Stimulated activated CD8-positive, alpha-beta memory T cell treated with anti-CD3 and anti-CD28 coated beads, Interleukin-4, amount 100 ng/mL, for 4 hours (primary cell): ENCODE data around the gene HOXA9.

Source experiments
- DNase-seq, 2 donors: peaks; one replicate each; pipeline ENCODE4 v3.0.0-alpha.2; 2020; ENCODE audit warnings: low read depth in 2 of 2, low spot score in 1 of 2

HOXA9 gene

DNA sequence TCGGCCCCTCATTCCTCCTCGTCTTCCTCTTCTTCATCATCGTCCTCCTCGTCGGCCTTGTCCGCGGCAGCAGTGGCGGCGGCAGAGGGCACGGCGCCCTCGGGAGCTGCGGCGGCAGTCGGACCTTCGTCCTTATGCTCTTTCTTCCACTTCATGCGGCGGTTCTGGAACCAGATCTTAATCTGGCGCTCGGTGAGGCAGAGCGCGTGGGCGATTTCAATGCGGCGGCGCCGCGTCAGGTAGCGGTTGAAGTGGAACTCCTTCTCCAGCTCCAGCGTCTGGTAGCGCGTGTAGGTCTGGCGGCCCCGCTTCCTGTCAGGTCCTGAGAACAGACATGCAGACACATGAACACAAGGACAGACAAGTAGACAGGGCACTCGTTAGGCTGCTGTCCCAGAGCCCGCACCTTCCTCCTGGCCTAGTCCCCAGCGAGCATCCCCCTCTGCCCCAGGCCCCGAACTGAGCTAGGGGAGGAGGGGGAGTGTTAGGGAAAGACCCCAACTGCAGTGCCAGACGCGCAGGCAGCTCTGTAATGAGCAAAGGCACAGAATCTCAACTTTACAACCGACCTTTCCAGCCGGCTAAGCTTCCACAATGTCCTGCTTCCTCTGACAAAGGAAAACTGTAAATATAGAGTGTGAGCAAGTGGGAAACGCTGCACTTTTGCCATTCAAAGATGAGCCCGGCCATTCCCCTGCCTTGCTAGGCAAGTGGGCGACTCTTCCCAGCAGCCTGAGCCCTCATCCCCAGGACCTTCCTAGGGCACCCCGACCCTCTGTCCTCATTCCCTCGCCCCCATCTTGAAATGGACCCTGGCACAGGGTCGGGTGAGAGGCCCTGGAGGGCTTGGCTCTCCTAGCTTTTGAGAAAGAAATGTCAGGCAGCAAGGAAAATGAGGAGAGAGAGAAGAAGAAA is 10.2 kb downstream of the HOXA9 start:
- no peak for DNase-seq

DNA sequence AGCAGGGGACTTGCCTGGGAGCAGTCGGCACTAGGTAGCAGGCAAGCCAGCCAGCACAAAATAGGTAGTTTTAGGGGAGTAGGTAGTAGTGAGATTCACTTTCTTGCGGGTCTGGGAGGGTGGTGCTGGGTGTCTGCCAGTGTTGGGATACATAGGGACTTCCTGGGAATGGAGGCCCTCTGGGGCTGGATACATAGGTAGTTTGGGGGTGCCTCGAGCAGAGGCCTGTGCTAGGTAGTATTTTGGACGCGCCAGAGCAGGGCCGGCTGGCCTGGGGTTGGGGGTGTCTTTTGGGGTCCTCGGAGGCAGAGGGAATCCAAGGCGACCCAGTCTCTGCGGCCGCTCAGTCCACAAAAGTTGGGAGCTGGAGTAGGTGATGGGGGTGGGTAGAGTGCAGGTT is 11.0 kb downstream of the HOXA9 start:
- DNase-seq = no peak

DNA sequence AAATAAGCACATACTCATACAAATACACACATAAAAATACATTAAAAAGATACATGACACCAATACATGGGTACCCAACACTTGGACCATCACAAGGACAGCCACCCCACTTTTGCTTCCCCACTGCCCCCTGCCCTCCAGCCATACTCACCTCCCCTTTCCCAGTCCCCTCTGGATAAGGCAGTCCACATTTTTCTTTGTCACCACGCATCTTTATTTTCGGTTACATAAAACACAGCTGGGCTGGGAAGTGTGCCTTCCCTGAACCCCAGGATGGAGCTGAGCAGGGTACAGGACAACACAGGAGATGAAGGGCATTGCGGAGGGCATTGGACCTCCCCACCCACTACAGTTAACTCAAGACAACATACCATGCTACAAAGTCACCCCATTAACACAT is 11.8 kb downstream of the HOXA9 start:
- no peak for DNase-seq

DNA sequence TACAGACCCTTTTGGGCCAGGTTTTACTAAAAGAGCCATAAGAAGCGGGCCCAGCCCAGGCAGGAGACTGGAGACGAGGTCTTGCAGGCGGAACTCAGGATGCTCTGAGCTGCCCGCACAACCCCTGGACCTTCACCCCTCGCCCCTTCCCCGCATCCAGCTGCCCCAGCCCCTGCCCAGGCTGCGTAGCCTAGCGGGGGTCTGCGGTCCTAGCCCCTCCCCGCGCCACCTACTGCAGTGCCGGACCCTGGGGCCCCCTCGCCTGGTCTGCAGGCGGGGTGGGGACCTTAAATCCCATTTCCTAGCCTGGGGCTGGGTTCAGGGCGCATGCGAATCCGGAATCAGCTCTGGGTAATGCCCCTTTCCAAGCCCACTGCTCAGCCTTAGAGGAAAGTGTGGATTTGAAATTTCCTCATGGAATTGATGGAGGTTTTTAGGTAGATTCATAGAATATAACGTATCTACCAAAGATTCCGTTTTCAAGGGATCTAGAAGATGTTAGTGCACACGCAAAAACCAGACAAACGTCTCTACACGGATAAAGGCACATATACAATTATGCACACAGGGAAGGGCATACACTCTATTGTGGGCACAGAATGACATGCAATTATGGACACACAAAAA is 12.4 kb downstream of the HOXA9 start:
- no peak for DNase-seq

DNA sequence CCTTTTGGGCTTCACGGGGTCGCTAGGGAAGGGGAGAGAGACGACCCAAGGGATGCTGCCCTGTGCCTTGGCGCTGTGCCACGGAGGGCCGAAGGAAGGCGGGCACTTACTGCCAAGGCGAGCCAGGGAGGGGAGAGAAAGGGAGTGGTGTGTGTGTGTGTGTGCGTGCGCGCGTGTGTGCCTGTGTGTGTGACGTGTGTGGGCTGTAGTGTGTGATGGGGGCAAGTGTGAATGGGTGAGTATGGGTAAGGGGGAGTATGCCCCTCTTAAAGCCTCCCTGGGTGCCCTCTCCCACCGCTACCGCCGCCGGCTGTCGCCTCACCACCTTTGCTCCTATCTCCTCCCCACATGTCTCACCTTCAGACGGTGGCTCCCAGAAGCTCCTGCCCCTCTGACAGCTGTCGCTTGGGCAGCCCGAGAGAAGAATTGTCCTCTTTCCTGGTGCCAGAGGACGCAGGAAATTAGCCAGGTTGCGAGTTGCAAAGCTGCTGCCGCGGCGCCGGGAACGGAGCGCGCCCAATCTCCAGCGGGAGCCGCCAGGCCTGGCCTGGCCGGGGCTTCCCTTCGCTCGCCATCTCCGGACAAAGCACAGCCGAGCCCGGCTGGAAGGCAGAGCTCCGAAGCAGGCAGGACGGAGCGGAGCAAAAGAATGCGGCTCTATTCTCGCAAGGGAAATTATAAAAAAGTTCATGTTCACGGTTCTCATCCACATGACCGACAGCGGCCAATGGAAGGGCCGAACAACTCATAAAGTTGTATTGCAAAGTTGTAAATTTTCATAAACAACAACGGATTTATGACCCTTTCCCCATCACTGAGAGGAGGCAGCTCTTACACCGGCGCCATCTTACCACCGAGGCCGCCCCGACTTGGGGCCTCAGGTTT is 13.2 kb downstream of the HOXA9 start, which contains the start of gene HOXA3:
Gene HOXA3, minus strand, starts transcription at position 653 of the 885 bp plus-strand sequence. CDS start 41,943 bp downstream, outside the sequence.
- DNase-seq = no peak

DNA sequence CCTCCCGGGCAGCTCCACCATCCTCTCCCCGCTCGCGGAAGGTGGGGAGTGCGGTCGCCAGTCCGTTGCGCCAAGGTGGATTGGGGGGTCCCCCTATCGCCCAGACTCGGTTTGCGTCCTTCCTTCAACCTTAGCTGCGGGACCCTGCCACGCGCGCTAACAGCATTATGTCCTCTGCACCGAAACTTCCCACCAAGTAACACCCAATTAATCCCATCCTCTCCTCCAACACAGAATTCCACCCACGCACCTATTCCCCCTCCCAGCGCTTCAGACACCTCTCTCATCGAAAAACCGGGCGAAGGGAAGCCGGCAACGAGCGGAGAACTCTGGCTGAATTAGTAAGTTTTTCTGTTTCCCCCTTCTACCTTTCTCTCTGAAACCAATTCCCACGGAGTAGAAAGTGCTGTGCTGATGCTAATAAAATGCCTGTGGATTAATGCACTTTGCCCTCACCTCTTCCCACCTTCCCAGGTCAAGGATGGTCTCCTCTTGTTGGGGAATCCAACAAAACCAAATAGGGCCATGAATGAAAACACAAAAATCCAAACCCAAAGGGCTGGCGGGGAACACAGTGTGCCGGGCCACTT is 13.9 kb downstream of the HOXA9 start:
- DNase-seq = no peak

DNA sequence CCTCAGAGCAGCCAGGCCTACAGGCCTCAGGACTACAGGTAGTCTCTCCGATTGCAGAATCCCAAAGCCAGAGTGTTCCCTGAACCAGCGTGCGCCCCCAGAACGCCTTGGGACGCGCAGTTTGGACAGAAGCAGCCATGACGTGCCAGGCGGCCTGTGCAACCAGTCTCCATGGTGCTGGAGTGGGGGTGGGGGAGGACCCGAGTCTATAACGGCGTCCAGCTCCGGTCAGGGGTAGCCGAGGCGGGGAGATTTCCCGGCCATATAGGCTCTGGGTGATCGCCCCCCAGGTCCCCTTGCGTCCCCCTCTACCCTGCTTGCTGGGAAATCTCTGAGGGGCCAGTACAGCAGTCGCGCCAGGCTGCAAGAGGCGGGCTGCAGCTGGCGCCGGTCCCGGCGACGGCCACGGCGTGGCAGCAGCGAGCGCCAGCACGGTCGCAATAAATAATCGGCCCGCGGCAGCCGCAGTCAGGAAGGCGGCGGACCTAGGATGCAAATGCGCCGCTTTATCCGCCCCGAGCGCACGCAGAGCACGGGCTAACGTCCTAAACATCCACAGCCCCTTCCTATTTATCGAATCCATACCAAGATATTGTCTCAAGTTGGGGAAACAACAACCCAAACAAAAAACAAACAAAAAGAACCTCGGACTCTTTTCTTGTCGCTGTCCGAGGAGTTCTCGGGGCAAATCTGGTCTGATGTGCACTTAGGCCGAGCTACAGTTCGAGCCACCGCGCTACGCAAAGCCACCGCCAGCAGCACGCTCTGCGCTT is 14.6 kb downstream of the HOXA9 start:
- no peak for DNase-seq

DNA sequence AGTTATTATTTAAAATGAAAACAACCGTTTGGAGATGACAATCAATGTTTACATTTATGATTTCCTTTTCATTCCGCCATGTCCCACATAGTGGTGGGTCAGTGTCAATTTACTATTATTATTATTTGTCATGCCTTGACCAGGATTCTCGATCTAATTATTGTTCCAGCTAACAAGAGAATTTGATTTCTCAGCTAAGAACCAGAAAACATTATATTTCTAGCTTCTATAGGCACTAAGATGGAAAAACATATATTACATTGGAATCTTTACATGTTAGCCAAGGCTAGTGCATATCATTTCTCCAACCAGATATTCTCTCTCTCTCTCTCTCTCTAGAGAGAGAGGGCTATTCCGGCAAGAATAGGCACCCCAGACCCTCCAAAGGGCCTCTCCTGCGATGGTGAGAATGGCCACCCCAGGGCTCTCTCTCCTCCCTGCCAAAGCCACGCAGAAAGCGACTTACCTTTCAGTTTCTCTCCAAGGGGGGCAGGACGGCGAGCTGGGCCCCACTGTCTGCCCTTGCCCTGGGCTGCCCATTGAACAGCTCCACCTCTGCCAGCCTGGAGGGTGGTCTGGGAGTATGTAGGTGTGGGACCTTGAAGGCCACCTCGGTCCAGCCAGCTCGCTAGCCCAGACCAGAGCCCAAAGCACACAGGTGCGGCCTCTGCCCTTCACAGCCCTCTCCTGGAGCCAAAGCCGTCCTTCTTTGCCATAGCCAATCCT is 15.3 kb downstream of the HOXA9 start:
- DNase-seq = no peak

DNA sequence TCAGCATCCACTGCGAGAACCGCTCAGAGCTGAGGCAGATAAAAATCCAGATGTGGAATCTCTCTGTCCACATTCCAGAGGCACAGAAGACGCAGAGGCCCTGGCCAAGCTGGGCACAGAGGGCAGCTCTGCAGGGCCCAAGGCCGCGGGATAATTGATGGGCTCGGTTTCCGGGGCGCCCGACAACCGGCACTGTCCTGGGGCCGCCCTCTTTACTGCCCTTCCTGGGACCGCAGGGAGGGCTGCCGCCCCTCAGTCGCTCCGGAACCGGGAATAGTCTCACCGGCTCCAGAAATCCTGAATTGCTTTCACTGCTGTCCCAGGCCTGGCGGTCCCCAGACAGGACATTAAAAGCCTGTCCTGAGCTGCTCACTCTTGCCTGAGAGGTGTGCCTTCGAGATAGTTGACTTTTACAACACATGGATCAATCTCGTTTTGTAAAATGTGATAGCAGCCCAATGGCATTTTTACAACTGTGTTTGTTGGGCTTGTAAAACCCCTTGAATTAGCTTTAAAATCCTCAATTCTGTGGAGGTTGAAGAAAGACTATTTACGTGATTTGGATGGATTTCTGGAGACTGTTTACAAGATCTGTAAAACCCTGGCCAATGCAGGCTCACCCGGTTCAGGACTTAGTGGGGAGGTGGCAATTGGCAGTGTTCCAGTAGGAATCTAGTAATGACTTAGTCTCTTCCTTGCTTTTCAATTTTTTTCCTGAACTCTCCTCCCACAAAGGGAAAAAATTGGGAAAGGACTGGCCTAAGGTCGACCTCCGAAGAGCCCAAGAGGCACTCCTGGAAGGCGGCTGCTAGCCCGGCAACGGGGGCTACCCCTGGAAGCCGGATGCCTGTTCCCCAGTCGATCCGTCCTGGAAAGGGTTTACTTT is 16.3 kb downstream of the HOXA9 start:
- DNase-seq = no peak

DNA sequence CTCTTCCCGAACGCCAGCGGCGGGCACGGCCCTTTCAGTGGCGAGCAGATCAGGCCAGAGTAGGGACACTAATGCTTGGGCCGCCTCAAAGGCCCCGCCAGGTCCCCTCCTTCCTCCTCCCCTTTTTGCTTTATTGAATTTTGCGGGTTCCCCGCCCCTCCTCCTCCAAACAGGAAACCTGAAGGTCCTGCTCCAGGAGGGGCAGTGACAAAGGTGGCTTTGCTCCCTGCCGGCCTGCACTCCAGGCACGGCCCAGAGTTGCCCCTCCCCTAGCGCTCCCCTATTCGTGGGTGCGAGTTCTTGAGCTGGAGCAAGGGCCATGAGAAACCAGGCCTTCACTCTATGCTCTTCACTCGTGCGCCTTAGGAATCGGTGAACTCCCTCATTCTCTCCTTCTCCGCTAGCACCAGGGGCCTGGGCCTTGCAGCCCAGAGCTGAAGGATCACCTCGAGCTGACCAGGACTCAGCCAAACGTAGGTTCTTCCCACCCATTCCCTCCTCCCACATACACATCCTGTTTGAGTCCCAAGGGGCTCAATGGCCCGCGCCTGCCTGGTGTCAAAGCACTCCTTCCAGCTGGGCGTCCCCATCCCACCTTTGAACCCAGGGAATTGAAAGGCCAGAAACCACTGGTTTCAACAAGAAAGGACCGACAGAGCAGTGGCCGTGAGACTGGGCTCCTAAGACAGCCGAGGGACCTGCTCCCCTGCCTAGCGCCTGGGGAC is 17.1 kb downstream of the HOXA9 start:
- no peak for DNase-seq

DNA sequence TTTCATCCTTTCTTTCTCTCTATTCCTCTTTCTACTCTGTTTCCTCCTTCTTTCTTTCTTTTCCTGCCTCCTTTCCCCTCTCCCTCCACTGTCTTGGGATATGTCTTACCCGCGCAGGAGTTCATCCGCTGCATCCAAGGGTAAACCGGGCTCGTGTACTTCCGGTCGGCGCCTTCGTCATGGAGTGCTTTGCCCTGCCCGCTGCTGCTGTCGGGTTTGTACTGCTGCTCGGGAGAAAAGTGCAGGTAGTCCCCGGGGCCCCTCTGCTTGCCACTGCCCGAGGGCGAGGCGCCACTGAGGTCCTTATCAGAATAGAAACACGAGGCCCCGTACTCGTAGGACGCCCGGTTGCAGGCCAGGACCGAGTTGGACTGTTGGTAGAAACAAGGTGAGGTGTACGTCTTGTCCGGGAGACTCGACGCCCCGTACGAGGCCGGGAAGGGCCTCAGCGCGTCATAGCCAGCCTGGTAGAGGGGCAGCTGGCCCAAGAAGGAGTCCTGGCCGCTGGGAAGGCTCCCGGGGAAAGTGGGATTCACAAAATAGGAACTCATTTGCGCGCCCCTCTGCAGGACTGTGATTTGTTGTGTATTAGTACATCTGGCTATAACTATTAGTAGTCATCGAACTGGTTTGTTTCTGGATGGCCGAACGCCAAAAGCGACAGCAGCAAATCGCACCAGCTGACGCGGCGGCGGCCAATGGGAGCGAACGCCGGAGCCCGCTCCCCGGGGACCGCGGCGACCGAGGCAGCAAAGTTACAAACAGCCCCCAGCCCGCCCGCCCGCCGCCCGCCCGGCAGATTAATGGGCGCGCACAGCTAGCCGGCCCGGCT is 17.9 kb downstream of the HOXA9 start, which contains the start of gene HOXA6:
Gene HOXA6, minus strand, starts transcription at position 576 of the 832 bp plus-strand sequence. Its CDS starts 25 bp downstream, at position 551.
- no peak for DNase-seq

DNA sequence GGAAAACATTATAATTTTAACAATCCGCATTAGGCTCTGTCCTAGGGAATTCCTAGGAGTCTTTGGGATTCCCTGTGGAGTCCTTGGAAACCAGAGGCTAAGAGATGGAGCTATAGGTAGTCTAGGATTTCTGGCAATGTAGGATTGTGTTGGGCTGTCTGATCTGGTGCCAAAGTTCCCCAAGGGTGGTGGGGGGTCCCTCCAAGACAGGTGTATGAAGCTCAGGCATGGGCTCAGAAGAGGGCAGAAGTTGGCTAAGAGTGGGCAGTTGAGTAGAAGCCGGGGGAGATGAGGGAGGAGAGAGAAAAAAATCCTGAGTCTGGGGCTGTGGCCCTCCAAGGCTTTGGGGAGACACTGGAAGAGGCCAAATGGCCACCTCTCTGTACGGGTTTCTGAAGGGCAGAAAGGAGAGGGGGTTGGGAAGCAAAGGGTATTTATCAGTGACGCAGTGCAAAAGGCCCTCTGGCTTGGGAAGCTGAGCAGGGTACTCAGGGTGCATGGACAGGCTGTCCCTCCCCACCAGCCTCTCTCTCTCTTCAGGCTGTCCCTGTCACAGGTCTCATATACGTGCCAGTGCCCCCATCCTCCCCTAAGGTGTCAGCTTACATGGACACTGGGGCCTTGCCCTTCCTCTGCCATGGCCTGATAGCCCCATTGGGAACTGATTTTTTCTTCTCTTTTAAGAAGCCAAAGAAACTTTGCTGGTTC is 18.7 kb downstream of the HOXA9 start:
- DNase-seq = no peak

DNA sequence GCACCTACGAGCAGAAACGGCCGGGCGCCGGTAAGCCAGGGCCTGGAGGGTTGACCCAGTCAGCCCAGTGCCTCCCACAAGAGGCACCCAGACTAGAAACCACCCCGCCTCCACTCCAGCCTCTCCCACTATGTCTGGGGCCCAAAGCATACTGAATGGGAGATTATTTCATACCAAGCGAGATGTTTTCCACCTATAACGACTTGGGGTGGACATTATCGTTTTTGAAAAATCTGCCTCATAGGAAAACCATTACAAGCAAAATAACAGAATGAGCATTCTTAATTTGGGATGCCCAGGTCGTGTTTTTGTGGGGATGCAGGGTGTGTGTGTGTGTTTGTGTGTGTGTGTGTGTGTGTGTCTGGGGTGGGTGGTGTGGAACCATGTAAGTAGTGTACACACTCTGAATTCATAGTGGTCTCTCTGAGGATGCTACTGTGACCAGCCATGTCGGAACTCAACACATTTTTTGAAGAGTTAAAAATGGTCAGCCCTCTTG is 19.4 kb downstream of the HOXA9 start:
- DNase-seq = no peak

DNA sequence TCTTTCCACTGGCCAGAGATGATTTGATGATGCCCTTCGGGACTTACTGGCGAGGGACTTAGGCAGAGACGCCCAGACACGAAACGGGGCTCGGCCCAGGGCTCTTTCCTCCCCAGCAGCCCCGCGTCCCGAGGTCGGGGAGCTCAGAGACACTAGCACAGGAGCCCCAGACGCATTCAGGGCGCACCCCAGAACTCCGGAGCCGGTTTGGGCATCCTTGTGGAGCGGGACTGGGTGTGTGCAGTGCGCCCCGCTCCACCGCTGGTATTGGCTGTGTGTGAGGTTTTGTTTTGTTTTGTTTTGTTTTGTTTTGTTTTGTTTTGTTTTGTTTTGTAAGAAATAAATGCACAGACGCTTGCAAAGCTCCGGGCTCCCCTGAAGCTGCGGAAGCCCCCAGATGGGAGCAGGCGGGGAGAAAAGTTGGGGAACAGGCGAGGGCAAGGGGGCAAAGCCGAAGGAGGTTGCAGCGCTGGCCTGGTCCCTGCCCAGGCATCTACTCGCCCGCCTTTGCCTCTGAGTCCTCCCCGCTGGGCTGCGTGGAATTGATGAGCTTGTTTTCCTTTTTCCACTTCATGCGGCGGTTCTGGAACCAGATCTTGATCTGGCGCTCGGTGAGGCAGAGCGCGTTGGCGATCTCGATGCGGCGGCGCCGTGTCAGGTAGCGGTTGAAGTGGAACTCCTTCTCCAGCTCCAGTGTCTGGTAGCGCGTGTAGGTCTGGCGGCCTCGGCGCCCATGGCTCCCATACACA is 20.0 kb downstream of the HOXA9 start:
- DNase-seq = no peak

DNA sequence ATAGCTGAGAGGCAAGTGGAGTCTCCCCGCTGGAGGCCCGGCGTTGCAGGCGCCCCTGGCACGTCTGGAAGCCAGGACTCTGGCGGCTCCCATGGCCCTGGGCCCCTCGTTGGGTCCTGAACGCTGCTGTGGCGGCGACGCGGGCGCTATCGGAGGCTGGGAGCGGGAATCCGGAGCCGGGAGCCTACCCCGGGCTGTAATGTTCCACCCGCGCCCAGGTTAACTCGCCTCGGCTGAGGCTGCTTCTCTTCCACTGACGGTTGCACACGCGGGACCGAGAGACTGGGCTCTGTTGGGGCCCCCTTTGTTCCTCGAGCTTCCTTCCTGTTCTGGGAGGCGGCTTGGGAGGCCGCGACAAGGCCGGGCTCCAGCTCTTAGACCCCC is 20.6 kb downstream of the HOXA9 start:
- no peak for DNase-seq
